Activated CD4-positive, alpha-beta memory T cell treated with anti-CD3 and anti-CD28 coated beads, Interleukin-2, amount 10 ng/mL, durations not matched to agents 7 days and 5 days (primary cell): ENCODE results near the gene BTG1. TPM values are rescaled to one million over a fixed set of nuclear protein-coding genes. Genes with fewer than 3 reads are reported as not detected.
A peak's percentile ranks its signal among the peaks of the same experiment; 100 is the strongest.
"Not testable (repeated sequence)": the region's sequence is repeated elsewhere in the genome, so short reads cannot be mapped to it uniquely, and the experiment has no call there.

Source experiments
- CTCF ChIA-PET: fragments of 350-600 bp; sonication (Branson Sonifier 250); formaldehyde crosslinking; loops from one replicate; lab custom pipeline; 2021; ENCODE audit warnings: antibody characterized with exemption, inconsistent platforms; lab: Charles Lee
- POLR2A ChIA-PET: fragments of 350-600 bp; sonication (Branson Sonifier 250); formaldehyde crosslinking; loops from one replicate; lab custom pipeline; 2021; ENCODE audit warnings: antibody characterized with exemption; lab: Charles Lee
- DNase-seq: peaks from one replicate; pipeline ENCODE4 v3.0.0-alpha.2; 2020
- H3K27ac Mint-ChIP-seq: one replicate; pipeline ENCODE4 v1.8.0; 2021; ENCODE audit warnings: mild to moderate bottlenecking, mixed read lengths
- H3K27me3 Mint-ChIP-seq: one replicate; pipeline ENCODE4 v1.8.0; 2021; ENCODE audit warnings: mixed read lengths
- H3K36me3 Mint-ChIP-seq: one replicate; pipeline ENCODE4 v1.8.0; 2021; ENCODE audit warnings: low read depth, mixed read lengths
- H3K4me1 Mint-ChIP-seq: one replicate; pipeline ENCODE4 v1.8.0; 2021; ENCODE audit warnings: mixed read lengths
- H3K4me3 Mint-ChIP-seq: one replicate; pipeline ENCODE4 v1.8.0; 2021; ENCODE audit warnings: mild to moderate bottlenecking, mixed read lengths
- H3K9me3 Mint-ChIP-seq: one replicate; pipeline ENCODE4 v1.8.0; 2021; ENCODE audit warnings: mixed read lengths
- total RNA-seq, 2 experiments: library from RNA; stranded (reverse); gene quantifications; one replicate each; pipeline ENCODE4 v1.2.3, GENCODE V29; 2021

BTG1 gene
- total RNA-seq, 2 experiments from 2014 or later: 217 to 227 TPM

GRCh38 chr12:92138626-92139025, 7.0 kb downstream of the BTG1 start:
- H3K27ac Mint-ChIP-seq: peak overlapping the region; percentile 98
- peaks cover 94% of the 10 kb centered on the region for H3K36me3 Mint-ChIP-seq
- no peaks in the 10 kb centered on the region for H3K27me3 Mint-ChIP-seq
- CTCF ChIA-PET: interaction anchor here (1.6 to 2.2 kb wide), 2 partner anchors 7 to 756 kb away, joined by 7 to 14 read pairs; partner anchors contain the start of gene BTG1
- no peak for DNase-seq
- no peaks in the 10 kb centered on the region for H3K9me3 Mint-ChIP-seq
- H3K4me1 Mint-ChIP-seq: peaks cover 62% of the 10 kb centered on the region
- POLR2A ChIA-PET: interaction anchor here (1.0 to 10.0 kb wide), 10 partner anchors 6 to 360 kb away, joined by 3 to 397 read pairs (median 12); partner anchors contain the start of gene BTG1
- peak overlapping the region; percentile 99 for H3K4me3 Mint-ChIP-seq

DNA sequence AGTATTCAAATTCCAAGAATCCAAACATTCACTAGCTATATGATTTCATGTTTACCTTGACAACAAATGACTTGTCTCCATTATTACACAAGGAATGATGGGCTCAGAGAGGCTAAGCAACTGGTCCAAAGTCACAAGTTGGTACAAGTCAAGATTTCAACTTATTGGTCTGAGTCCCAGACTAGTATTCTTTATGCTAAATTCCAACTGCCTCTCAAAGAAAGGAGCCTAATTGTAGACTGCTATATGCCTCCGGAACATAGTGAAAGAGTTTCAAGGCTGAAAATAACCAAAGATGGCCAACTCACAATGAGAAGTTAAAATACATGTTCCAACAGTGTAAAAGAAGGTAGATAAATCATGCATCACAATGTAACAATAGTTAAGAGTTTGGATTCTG, 7.5 kb downstream of the BTG1 start:
- Mint-ChIP-seq H3K4me3 (peak overlapping the region; percentile 99), H3K4me1 (peaks cover 66% of the 10 kb centered on the region), H3K36me3 (peaks cover 90% of the 10 kb centered on the region), H3K27me3 (no peaks in the 10 kb centered on the region), H3K9me3 (no peaks in the 10 kb centered on the region), H3K27ac (peak overlapping the region; percentile 98)
- CTCF ChIA-PET: interaction anchor here (1.0 to 2.2 kb wide), 4 partner anchors 8 to 756 kb away, joined by 3 to 14 read pairs (median 5); partner anchors contain the start of gene BTG1
- POLR2A ChIA-PET: interaction anchor here (0.7 to 10.0 kb wide), 21 partner anchors 6 to 560 kb away, joined by 3 to 397 read pairs (median 8); partner anchors contain the start of gene BTG1
- DNase-seq: no peak

- Mint-ChIP-seq H3K4me1 (peaks cover 71% of the 10 kb centered on the region), H3K27me3 (no peaks in the 10 kb centered on the region), H3K9me3 (no peaks in the 10 kb centered on the region), H3K36me3 (peaks cover 83% of the 10 kb centered on the region), H3K27ac (peak overlapping the region; percentile 98), H3K4me3 (peak overlapping the region; percentile 99)
- ChIA-PET CTCF (interaction anchor here (1.0 to 3.4 kb wide), 6 partner anchors 9 to 755 kb away, joined by 3 to 14 read pairs (median 8); partner anchors contain the start of gene BTG1), POLR2A (interaction anchor here (0.6 to 10.0 kb wide), 27 partner anchors 7 to 559 kb away, joined by 3 to 397 read pairs (median 5); partner anchors contain the start of gene BTG1)
- DNase-seq: no peak
These were observed 8.5 kb downstream of the BTG1 start for GRCh38 chr12:92136965-92137721.

GRCh38 chr12:92136026-92136730, 9.5 kb downstream of the BTG1 start:
- Mint-ChIP-seq H3K36me3 (peaks cover 81% of the 10 kb centered on the region), H3K4me3 (peak overlapping the region; percentile 99), H3K4me1 (peaks cover 80% of the 10 kb centered on the region), H3K27me3 (no peaks in the 10 kb centered on the region), H3K9me3 (no peaks in the 10 kb centered on the region), H3K27ac (peak overlapping the region; percentile 98)
- POLR2A ChIA-PET: interaction anchor here (0.8 to 10.0 kb wide), 18 partner anchors 8 to 369 kb away, joined by 3 to 397 read pairs (median 10); partner anchors contain the start of gene BTG1
- DNase-seq: no peak
- CTCF ChIA-PET: interaction anchor here (2.2 to 5.7 kb wide), 3 partner anchors 9 to 105 kb away, joined by 8 to 35 read pairs (median 14); partner anchors contain the start of gene BTG1

GRCh38 chr12:92135541-92135940, 10.1 kb downstream of the BTG1 start:
- peak overlapping the region; percentile 98 for H3K27ac Mint-ChIP-seq
- H3K9me3 Mint-ChIP-seq, H3K27me3 Mint-ChIP-seq, DNase-seq: not testable (repeated sequence)
- ChIA-PET CTCF (interaction anchor here (3.4 to 5.7 kb wide), 2 partner anchors 10 to 105 kb away, joined by 8 to 35 read pairs; partner anchors contain the start of gene BTG1), POLR2A (interaction anchor here (0.9 to 10.0 kb wide), 6 partner anchors 9 to 519 kb away, joined by 3 to 397 read pairs (median 18); partner anchors contain the start of gene BTG1)
- H3K36me3 Mint-ChIP-seq: peaks cover 79% of the 10 kb centered on the region
- peaks cover 87% of the 10 kb centered on the region for H3K4me1 Mint-ChIP-seq
- H3K4me3 Mint-ChIP-seq: peak overlapping the region; percentile 67

- DNase-seq: no peak
- H3K4me3 Mint-ChIP-seq: peak overlapping the region; percentile 67
- H3K36me3 Mint-ChIP-seq: peaks cover 77% of the 10 kb centered on the region
These were observed 10.9 kb downstream of the BTG1 start for GRCh38 chr12:92134638-92135274.

DNA sequence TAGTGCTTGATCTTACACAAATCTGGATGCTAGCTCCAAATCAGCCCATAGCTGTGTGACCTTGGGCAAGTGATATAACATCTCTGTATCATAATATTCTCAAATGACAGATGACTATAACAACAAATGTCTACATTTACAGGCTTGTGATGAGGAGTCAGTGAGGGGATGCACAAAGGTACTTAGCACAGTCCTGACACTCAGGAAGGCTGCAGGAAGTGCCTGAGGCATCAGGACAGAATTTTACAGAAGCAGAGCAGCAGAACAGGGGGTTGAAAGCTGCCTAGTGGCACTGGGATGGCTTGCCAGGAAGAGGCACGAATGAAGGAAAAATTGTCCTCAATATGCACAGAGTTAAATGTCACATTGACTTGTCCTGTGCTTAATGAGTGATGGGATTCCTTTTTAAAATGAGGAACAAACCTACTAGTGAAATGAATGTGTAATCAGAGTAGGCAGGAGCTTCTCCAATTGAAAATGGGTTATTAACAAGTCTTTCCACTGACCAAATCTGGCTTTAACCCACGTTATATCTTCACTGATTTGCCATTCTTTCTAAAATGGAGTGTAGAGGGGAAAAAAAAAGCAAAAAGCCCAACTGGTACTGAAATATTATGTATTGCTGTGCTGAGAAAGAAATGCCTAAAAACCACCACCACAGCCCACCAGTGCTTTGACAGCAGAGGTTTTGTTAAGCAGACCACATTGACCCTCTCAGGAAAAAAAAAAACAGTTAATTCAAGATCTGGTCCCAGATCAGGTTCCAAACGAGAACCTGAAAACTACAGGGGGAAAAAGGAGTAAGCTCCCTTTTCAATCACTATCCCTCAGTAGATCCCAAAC, 11.6 kb downstream of the BTG1 start:
- H3K9me3 Mint-ChIP-seq: peaks cover 4% of the 10 kb centered on the region
- ChIA-PET CTCF (interaction anchor here (0.9 to 5.7 kb wide), 5 partner anchors 11 to 435 kb away, joined by 3 to 35 read pairs (median 8); partner anchors contain the start of gene BTG1), POLR2A (interaction anchor here (0.5 to 10.0 kb wide), 24 partner anchors 9 to 476 kb away, joined by 3 to 397 read pairs (median 3); partner anchors contain the start of gene BTG1)
- peaks cover 77% of the 10 kb centered on the region for H3K36me3 Mint-ChIP-seq
- H3K4me1 Mint-ChIP-seq: peaks cover 86% of the 10 kb centered on the region
- H3K27ac Mint-ChIP-seq: peak overlapping the region; percentile 98
- H3K27me3 Mint-ChIP-seq: no peaks in the 10 kb centered on the region
- H3K4me3 Mint-ChIP-seq: peak overlapping the region; percentile 67
- DNase-seq: no peak

More at GRCh38 chr12:92134638-92135274, 10.9 kb downstream of the BTG1 start:
- Mint-ChIP-seq H3K9me3 (no peaks in the 10 kb centered on the region), H3K4me1 (peaks cover 86% of the 10 kb centered on the region), H3K27me3 (no peaks in the 10 kb centered on the region), H3K27ac (peak overlapping the region; percentile 98)
- POLR2A ChIA-PET: interaction anchor here (0.6 to 10.0 kb wide), 16 partner anchors 9 to 518 kb away, joined by 3 to 397 read pairs (median 3); partner anchors contain the start of gene BTG1
- CTCF ChIA-PET: interaction anchor here (1.5 to 5.7 kb wide), 4 partner anchors 10 to 435 kb away, joined by 5 to 35 read pairs (median 8); partner anchors contain the start of gene BTG1

DNA sequence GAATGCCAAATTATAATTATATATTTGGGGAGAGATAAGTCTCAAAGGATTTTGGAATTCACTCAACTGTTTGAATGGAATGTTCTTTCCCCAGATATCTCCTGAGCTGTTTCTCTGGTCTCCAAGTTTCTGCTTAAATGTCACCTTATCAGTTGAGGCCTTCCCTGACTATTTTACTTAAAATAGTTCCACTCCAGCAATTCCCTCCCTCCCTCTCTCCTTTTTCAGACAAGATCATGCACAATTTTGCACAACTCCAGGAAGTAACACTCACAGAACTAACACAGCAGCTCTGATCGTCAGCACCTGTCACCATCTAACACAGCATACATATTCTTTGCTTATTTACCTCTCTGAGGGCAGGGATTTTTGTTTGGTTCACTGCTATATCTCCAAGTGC, 12.5 kb downstream of the BTG1 start:
- no peak for DNase-seq
- Mint-ChIP-seq H3K4me3 (peak overlapping the region; percentile 41), H3K27ac (peak overlapping the region; percentile 98), H3K36me3 (peaks cover 73% of the 10 kb centered on the region), H3K27me3 (no peaks in the 10 kb centered on the region), H3K9me3 (peaks cover 4% of the 10 kb centered on the region), H3K4me1 (peaks cover 85% of the 10 kb centered on the region)
- CTCF ChIA-PET: interaction anchor here (0.8 to 5.7 kb wide), 5 partner anchors 8 to 436 kb away, joined by 3 to 35 read pairs (median 5); partner anchors contain the start of gene BTG1
- POLR2A ChIA-PET: interaction anchor here (1.0 to 10.0 kb wide), 15 partner anchors 8 to 354 kb away, joined by 3 to 397 read pairs (median 7); partner anchors contain the start of gene BTG1

DNA sequence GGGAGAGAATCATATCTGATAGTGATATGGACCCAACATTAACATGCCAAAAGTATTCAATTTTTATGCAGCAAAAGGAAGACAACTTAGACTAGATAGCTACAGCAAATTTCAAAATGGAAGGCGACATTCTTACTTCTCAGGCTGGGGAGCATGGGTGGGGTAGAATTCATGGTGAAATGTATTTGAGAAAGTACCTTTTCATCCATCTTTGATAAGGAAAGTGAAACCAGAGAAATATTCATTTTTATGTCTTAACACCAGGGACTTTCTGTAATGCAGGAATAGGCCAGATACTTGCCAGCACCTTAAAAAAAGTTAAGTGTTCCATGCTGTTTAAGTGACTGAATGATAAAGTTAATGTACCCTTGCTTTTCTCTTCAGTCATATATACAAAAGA, 13.4 kb downstream of the BTG1 start:
- peaks cover 64% of the 10 kb centered on the region for H3K36me3 Mint-ChIP-seq
- peak overlapping the region; percentile 67 for H3K27ac Mint-ChIP-seq
- CTCF ChIA-PET: interaction anchor here (1.4 to 5.7 kb wide), 2 partner anchors 9 to 13 kb away, joined by 3 to 35 read pairs; partner anchors contain the start of gene BTG1
- POLR2A ChIA-PET: interaction anchor here (0.8 to 10.0 kb wide), 6 partner anchors 12 to 353 kb away, joined by 3 to 397 read pairs (median 6); partner anchors contain the start of gene BTG1
- no peak for DNase-seq
- H3K9me3 Mint-ChIP-seq: peaks cover 4% of the 10 kb centered on the region
- H3K4me1 Mint-ChIP-seq: peaks cover 77% of the 10 kb centered on the region
- peak overlapping the region; percentile 64 for H3K4me3 Mint-ChIP-seq
- no peaks in the 10 kb centered on the region for H3K27me3 Mint-ChIP-seq

GRCh38 chr12:92130999-92131398, 14.6 kb downstream of the BTG1 start:
- no peak for DNase-seq
- peaks cover 67% of the 10 kb centered on the region for H3K4me1 Mint-ChIP-seq
- H3K4me3 Mint-ChIP-seq: peak overlapping the region; percentile 64
- H3K9me3 Mint-ChIP-seq: peaks cover 7% of the 10 kb centered on the region
- H3K36me3 Mint-ChIP-seq: peaks cover 57% of the 10 kb centered on the region
- CTCF ChIA-PET: interaction anchor here (5.7 kb wide), 1 partner anchor 14 kb away, joined by 35 read pairs; the partner anchor contains the start of gene BTG1
- no peaks in the 10 kb centered on the region for H3K27me3 Mint-ChIP-seq
- H3K27ac Mint-ChIP-seq: peak overlapping the region; percentile 66
- POLR2A ChIA-PET: interaction anchor here (0.6 to 10.0 kb wide), 5 partner anchors 10 to 440 kb away, joined by 3 to 397 read pairs (median 7); partner anchors contain the start of gene BTG1
